ENCODE results near the gene CGB3.

CGB3 gene

GRCh38 chr19:48988286-48988685 is 35.8 kb downstream of the CGB3 start:
- Histone ChIP-seq H3K27ac (ENCODE audit: low read depth, low read length) (no peak overlapping the region), H3K36me3 (ENCODE audit: control insufficient read depth, insufficient read depth, low read length) (peaks cover 22% of the 10 kb centered on the region), H3K4me3 (ENCODE audit: low read length) (no peak overlapping the region), H3K9ac (ENCODE audit: low read length) (no peak overlapping the region), H3K27me3 (ENCODE audit: control insufficient read depth, insufficient read depth, low read length) (no peaks in the 10 kb centered on the region), H3K4me1 (ENCODE audit: control insufficient read depth, insufficient read depth, low read length) (peaks cover 8% of the 10 kb centered on the region)

- Histone ChIP-seq H3K4me1 (ENCODE audit: control insufficient read depth, insufficient read depth, low read length) (peaks cover 8% of the 10 kb centered on the region), H3K27me3 (ENCODE audit: control insufficient read depth, insufficient read depth, low read length) (no peaks in the 10 kb centered on the region), H3K4me3 (ENCODE audit: low read length) (no peak overlapping the region), H3K36me3 (ENCODE audit: control insufficient read depth, insufficient read depth, low read length) (peaks cover 25% of the 10 kb centered on the region), H3K9ac (ENCODE audit: low read length) (no peak overlapping the region), H3K27ac (ENCODE audit: low read depth, low read length) (no peak overlapping the region)
Observed at GRCh38 chr19:48987323-48987722, 36.8 kb downstream of the CGB3 start.

GRCh38 chr19:48986211-48986610 is 37.9 kb downstream of the CGB3 start:
- H3K36me3 ChIP-seq (ENCODE audit: control insufficient read depth, insufficient read depth, low read length) = peaks cover 28% of the 10 kb centered on the region
- no peaks in the 10 kb centered on the region for H3K4me1 ChIP-seq (ENCODE audit: control insufficient read depth, insufficient read depth, low read length)

GRCh38 chr19:48985711-48986110 is 38.4 kb downstream of the CGB3 start:
- Histone ChIP-seq H3K9ac (ENCODE audit: low read length) (no peak overlapping the region), H3K27ac (ENCODE audit: low read depth, low read length) (no peak overlapping the region), H3K36me3 (ENCODE audit: control insufficient read depth, insufficient read depth, low read length) (peaks cover 31% of the 10 kb centered on the region), H3K4me3 (ENCODE audit: low read length) (no peak overlapping the region), H3K4me1 (ENCODE audit: control insufficient read depth, insufficient read depth, low read length) (no peaks in the 10 kb centered on the region), H3K27me3 (ENCODE audit: control insufficient read depth, insufficient read depth, low read length) (no peaks in the 10 kb centered on the region)

More at GRCh38 chr19:48986211-48986610, 37.9 kb downstream of the CGB3 start:
- no peak overlapping the region for H3K9ac ChIP-seq (ENCODE audit: low read length)
- no peaks in the 10 kb centered on the region for H3K27me3 ChIP-seq (ENCODE audit: control insufficient read depth, insufficient read depth, low read length)
- no peak overlapping the region for H3K4me3 ChIP-seq (ENCODE audit: low read length)
- H3K27ac ChIP-seq (ENCODE audit: low read depth, low read length) = no peak overlapping the region

GRCh38 chr19:48982280-48982679 is 41.9 kb downstream of the CGB3 start:
- Histone ChIP-seq H3K27ac (ENCODE audit: low read depth, low read length) (no peak overlapping the region), H3K27me3 (ENCODE audit: control insufficient read depth, insufficient read depth, low read length) (no peaks in the 10 kb centered on the region), H3K36me3 (ENCODE audit: control insufficient read depth, insufficient read depth, low read length) (peaks cover 28% of the 10 kb centered on the region), H3K4me1 (ENCODE audit: control insufficient read depth, insufficient read depth, low read length) (peaks cover 3% of the 10 kb centered on the region), H3K4me3 (ENCODE audit: low read length) (no peak overlapping the region), H3K9ac (ENCODE audit: low read length) (no peak overlapping the region)

- Histone ChIP-seq H3K4me3 (ENCODE audit: low read length) (no peak overlapping the region), H3K4me1 (ENCODE audit: control insufficient read depth, insufficient read depth, low read length) (peaks cover 3% of the 10 kb centered on the region), H3K9ac (ENCODE audit: low read length) (no peak overlapping the region), H3K27me3 (ENCODE audit: control insufficient read depth, insufficient read depth, low read length) (no peaks in the 10 kb centered on the region), H3K36me3 (ENCODE audit: control insufficient read depth, insufficient read depth, low read length) (peaks cover 21% of the 10 kb centered on the region), H3K27ac (ENCODE audit: low read depth, low read length) (no peak overlapping the region)
Observed at GRCh38 chr19:48977061-48977460, 47.1 kb downstream of the CGB3 start.

GRCh38 chr19:48975947-48976847 is 47.9 kb downstream of the CGB3 start:
- Histone ChIP-seq H3K36me3 (ENCODE audit: control insufficient read depth, insufficient read depth, low read length) (peaks cover 18% of the 10 kb centered on the region), H3K9ac (ENCODE audit: low read length) (no peak overlapping the region), H3K4me1 (ENCODE audit: control insufficient read depth, insufficient read depth, low read length) (peaks cover 3% of the 10 kb centered on the region), H3K4me3 (ENCODE audit: low read length) (no peak overlapping the region), H3K27me3 (ENCODE audit: control insufficient read depth, insufficient read depth, low read length) (no peaks in the 10 kb centered on the region), H3K27ac (ENCODE audit: low read depth, low read length) (no peak overlapping the region)

Data from rectal smooth muscle tissue (tissue), 1 donor.